DOHH2 (cell line): ENCODE results near the gene HPS5.

ENCODE experiments used
- H3F3A ChIP-seq: fragments of 200-600 bp; sonication (generic), shearing (Covaris generic); 2 replicates; pipeline ENCODE4 v1.6.0; 2016; ENCODE audit warnings: antibody characterized with exemption, mild to moderate bottlenecking; ENCODE audit not compliant: control insufficient read depth, insufficient read depth
- H3K27ac ChIP-seq: fragments of 200-600 bp; sonication (generic); 2 replicates; pipeline ENCODE4 v1.5.1; 2014; ENCODE audit warnings: low read depth, mild to moderate bottlenecking, low read length, moderate library complexity
- H3K27me3 ChIP-seq: fragments of 200-600 bp; sonication (generic); 2 replicates; pipeline ENCODE4 v1.6.1; 2014; ENCODE audit warnings: mild to moderate bottlenecking, low read length, mixed read lengths; ENCODE audit not compliant: control insufficient read depth
- H3K36me3 ChIP-seq: fragments of 200-600 bp; sonication (generic); 2 replicates; pipeline ENCODE4 v1.6.1; 2014; ENCODE audit warnings: mild to moderate bottlenecking, low read length, moderate library complexity, mixed read lengths; ENCODE audit not compliant: control insufficient read depth
- H3K4me1 ChIP-seq: fragments of 200-600 bp; sonication (generic); 2 replicates; pipeline ENCODE4 v1.6.1; 2014; ENCODE audit warnings: mild to moderate bottlenecking, low read length, mixed read lengths; ENCODE audit not compliant: control insufficient read depth
- H3K4me2 ChIP-seq: fragments of 200-600 bp; sonication (generic); 2 replicates; pipeline ENCODE4 v1.6.0; 2014; ENCODE audit warnings: mild to moderate bottlenecking, low read length, moderate library complexity
- H3K4me3 ChIP-seq: fragments of 200-600 bp; sonication (generic); 2 replicates; pipeline ENCODE4 v1.5.1; 2014; ENCODE audit warnings: mild to moderate bottlenecking, low read length, mixed read lengths
- H3K79me2 ChIP-seq: fragments of 200-600 bp; sonication (generic); 2 replicates; pipeline ENCODE4 v1.6.1; 2014; ENCODE audit warnings: mild to moderate bottlenecking, low read length, mixed read lengths; ENCODE audit not compliant: control insufficient read depth
- H3K9me2 ChIP-seq: fragments of 200-600 bp; sonication (generic); replicated peaks from 2 replicates; pipeline ENCODE4 v1.6.1; 2014; ENCODE audit warnings: mild to moderate bottlenecking, low read length, mixed read lengths; ENCODE audit not compliant: control insufficient read depth
- H3K9me3 ChIP-seq: fragments of 200-600 bp; sonication (generic); 2 replicates; pipeline ENCODE4 v1.6.1; 2014; ENCODE audit warnings: antibody characterized with exemption, low read length, mixed read lengths; ENCODE audit not compliant: control insufficient read depth, insufficient read depth
- H4K20me1 ChIP-seq: fragments of 200-600 bp; sonication (generic); 2 replicates; pipeline ENCODE4 v1.6.0; 2014; ENCODE audit warnings: low read depth, mild to moderate bottlenecking, antibody characterized with exemption, low read length, moderate library complexity; ENCODE audit not compliant: control insufficient read depth, insufficient read depth
- EZH2phosphoT487 ChIP-seq: fragments of 200-600 bp; sonication (generic); IDR thresholded peaks from 2 replicates; pipeline ENCODE4 v1.6.1; 2017; ENCODE audit warnings: borderline replicate concordance, mild to moderate bottlenecking, antibody characterized with exemption, low read length, moderate library complexity, mixed read lengths
- TF ChIP-seq, protein P1 (sequence below): fragments of 200-600 bp; sonication (generic); IDR thresholded peaks from one replicate; pipeline ENCODE4 v1.5.1; 2014; ENCODE audit warnings: antibody characterized with exemption, mild to moderate bottlenecking, low read depth, low read length; ENCODE audit not compliant: poor library complexity, severe bottlenecking

Gene HPS5

DNA sequence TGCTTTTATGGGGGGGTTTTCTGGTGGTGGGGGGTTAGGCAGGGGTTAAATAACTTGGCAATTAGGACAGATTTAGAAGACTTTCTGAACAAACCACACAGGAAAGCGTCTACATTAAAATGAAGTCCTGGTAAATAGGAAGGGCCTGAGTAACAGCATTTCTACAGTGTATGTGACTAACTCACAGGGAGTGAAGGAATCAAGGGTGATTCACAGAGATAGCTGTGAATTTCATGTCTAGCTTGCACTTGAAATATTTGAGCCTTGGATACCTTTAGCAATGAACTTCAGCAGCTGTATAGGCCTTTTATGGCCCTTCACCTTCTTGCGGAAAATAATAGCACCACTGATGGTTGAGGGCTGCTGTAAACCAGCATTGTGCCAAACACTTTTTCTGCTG, 46.3 kb upstream of the HPS5 start:
- no peak for TF ChIP-seq EZH2phosphoT487
- TF ChIP-seq, protein P1, sequence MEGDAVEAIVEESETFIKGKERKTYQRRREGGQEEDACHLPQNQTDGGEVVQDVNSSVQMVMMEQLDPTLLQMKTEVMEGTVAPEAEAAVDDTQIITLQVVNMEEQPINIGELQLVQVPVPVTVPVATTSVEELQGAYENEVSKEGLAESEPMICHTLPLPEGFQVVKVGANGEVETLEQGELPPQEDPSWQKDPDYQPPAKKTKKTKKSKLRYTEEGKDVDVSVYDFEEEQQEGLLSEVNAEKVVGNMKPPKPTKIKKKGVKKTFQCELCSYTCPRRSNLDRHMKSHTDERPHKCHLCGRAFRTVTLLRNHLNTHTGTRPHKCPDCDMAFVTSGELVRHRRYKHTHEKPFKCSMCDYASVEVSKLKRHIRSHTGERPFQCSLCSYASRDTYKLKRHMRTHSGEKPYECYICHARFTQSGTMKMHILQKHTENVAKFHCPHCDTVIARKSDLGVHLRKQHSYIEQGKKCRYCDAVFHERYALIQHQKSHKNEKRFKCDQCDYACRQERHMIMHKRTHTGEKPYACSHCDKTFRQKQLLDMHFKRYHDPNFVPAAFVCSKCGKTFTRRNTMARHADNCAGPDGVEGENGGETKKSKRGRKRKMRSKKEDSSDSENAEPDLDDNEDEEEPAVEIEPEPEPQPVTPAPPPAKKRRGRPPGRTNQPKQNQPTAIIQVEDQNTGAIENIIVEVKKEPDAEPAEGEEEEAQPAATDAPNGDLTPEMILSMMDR, result no peak
- H3K9me2 ChIP-seq, result no peaks in the 10 kb centered on the region
- H3K36me3 ChIP-seq, result peaks cover 41% of the 10 kb centered on the region
- no peak overlapping the region for H3K4me3 ChIP-seq
- no peaks in the 10 kb centered on the region for H3K9me3 ChIP-seq
- H3F3A ChIP-seq, result no peaks in the 10 kb centered on the region
- H3K4me1 ChIP-seq, result no peaks in the 10 kb centered on the region
- H3K27me3 ChIP-seq, result no peaks in the 10 kb centered on the region
- no peak overlapping the region for H3K27ac ChIP-seq
- H3K79me2 ChIP-seq, result no peaks in the 10 kb centered on the region
- no peaks in the 10 kb centered on the region for H4K20me1 ChIP-seq
- H3K4me2 ChIP-seq, result no peak overlapping the region

DNA sequence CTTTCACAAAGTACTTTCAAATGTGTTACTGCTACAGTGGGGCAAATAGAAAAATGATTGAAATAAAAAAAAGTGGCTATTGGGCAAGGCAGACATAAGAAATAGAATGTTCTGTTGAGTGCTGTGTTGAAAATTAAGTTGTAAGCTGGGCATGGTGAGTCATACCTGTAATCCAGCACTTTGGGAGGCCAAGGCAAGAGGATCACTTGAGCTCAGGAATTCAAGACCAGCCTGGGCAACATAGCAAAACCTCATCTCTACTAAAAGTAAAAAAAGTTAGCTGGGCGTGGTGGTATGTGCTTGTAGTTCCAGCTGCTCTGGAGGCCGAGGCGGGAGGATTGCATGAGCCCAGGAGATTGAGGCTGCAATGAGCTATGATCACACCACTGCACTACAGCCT, 45.5 kb upstream of the HPS5 start:
- H3K4me1 ChIP-seq, result no peaks in the 10 kb centered on the region
- no peaks in the 10 kb centered on the region for H3K9me2 ChIP-seq
- TF ChIP-seq EZH2phosphoT487, result no peak
- TF ChIP-seq, protein P1, result no peak
- H3K36me3 ChIP-seq, result peaks cover 44% of the 10 kb centered on the region
- H4K20me1 ChIP-seq, result no peaks in the 10 kb centered on the region
- H3K27me3 ChIP-seq, result no peaks in the 10 kb centered on the region
- H3F3A ChIP-seq, result no peaks in the 10 kb centered on the region
- H3K4me2 ChIP-seq, result no peak overlapping the region
- no peak overlapping the region for H3K27ac ChIP-seq
- H3K9me3 ChIP-seq, result no peaks in the 10 kb centered on the region
- H3K79me2 ChIP-seq, result no peaks in the 10 kb centered on the region
- H3K4me3 ChIP-seq, result no peak overlapping the region

DNA sequence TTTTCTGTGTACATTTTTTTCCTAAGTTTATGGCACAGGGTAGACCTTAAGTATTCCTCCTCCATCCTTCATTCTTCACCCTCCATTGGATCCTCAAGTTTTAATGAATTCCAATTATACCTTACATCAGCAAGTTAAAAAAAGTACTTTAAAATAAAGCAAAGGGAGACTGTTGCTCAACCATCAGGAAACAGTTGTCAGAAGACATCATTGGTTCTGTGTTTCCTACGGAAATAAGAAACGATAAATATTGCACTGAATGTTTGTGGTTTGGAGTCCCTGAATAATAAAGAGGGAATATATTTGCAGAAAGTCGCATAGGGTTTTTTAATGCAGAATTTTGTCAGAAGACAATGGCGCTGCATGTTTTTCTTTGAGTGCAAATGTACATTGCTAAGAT, 44.3 kb upstream of the HPS5 start:
- Histone ChIP-seq H3K4me1 (no peaks in the 10 kb centered on the region), H3K4me2 (no peak overlapping the region), H3K4me3 (no peak overlapping the region), H3K27me3 (no peaks in the 10 kb centered on the region), H3K27ac (no peak overlapping the region), H3K9me2 (no peaks in the 10 kb centered on the region), H4K20me1 (no peaks in the 10 kb centered on the region), H3F3A (no peaks in the 10 kb centered on the region), H3K9me3 (no peaks in the 10 kb centered on the region), H3K36me3 (peaks cover 53% of the 10 kb centered on the region), H3K79me2 (no peaks in the 10 kb centered on the region)
- no peak for TF ChIP-seq EZH2phosphoT487
- TF ChIP-seq, protein P1, result no peak

DNA sequence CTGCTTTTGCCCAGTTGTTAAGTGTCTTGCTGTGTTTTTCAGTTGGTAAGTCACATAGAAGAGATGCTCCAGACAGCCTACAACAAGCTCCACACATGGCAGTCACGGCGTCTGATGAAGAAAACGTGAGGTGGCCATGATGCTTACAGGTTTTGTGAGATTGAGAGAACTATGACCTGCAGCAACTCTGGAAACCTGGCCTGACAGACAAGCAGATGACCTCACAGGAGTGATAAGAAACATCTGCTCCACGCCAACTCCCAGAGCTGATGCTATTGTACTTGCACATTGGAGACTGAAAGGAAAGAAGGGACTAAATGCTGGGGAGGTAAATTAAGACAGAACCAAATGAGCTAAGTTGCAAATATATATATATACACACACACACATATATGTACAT, 43.8 kb upstream of the HPS5 start:
- Histone ChIP-seq H4K20me1 (no peaks in the 10 kb centered on the region), H3K79me2 (no peaks in the 10 kb centered on the region), H3K4me1 (no peaks in the 10 kb centered on the region), H3K9me3 (no peaks in the 10 kb centered on the region), H3K4me2 (no peak overlapping the region), H3K9me2 (no peaks in the 10 kb centered on the region), H3K4me3 (no peak overlapping the region), H3K27me3 (no peaks in the 10 kb centered on the region), H3K36me3 (peaks cover 56% of the 10 kb centered on the region), H3K27ac (no peak overlapping the region), H3F3A (no peaks in the 10 kb centered on the region)
- TF ChIP-seq EZH2phosphoT487, result no peak
- TF ChIP-seq, protein P1, result no peak
